HepG2 (cell line): ENCODE data around the gene NPTXR. TPM values are rescaled to one million over a fixed set of nuclear protein-coding genes. Genes with fewer than 3 reads are reported as not detected.

ENCODE experiments used
- ASH2L ChIP-seq: fragments of 300-600, 200-600 bp; sonication (generic); IDR thresholded peaks from 2 replicates; pipeline ENCODE4 v1.7.0; 2017; ENCODE audit warnings: low read depth, mild to moderate bottlenecking, moderate library complexity, mixed read lengths, low read length; ENCODE audit not compliant: insufficient read length
- CEBPG ChIP-seq: IDR thresholded peaks from 2 replicates; pipeline ENCODE4 v1.6.1; 2016
- GABPA ChIP-seq, 2 experiments: IDR thresholded peaks; 2 replicates each; pipeline ENCODE4 v1.6.1; 2011 to 2016; ENCODE audit warnings: low read depth in 2 of 2, low read length in 1 of 2, missing biosample characterization in 1 of 2, missing genetic modification characterization in 1 of 2
- GATAD1 ChIP-seq: IDR thresholded peaks from 2 replicates; pipeline ENCODE4 v1.6.1; 2016; ENCODE audit warnings: missing genetic modification reagents, missing compliant biosample characterization
- HDAC1 ChIP-seq: sonication (generic); formaldehyde crosslinking; IDR thresholded peaks from 2 replicates; pipeline ENCODE4 v1.5.1; 2020; ENCODE audit warnings: mild to moderate bottlenecking, missing genetic modification reagents
- HOXD1 ChIP-seq: sonication (generic); formaldehyde crosslinking; IDR thresholded peaks from 2 replicates; pipeline ENCODE4 v1.5.0; 2020; ENCODE audit warnings: missing genetic modification reagents
- JUND ChIP-seq: sonication (generic); formaldehyde crosslinking; IDR thresholded peaks from 2 replicates; pipeline ENCODE4 v1.8.0; 2022; ENCODE audit warnings: mild to moderate bottlenecking, missing genetic modification reagents
- RFX5 ChIP-seq: IDR thresholded peaks from 2 replicates; pipeline ENCODE4 v1.6.1; 2011; ENCODE audit warnings: low read depth, low read length, improper control_type of control experiment
- RORA ChIP-seq: sonication (generic); formaldehyde crosslinking; IDR thresholded peaks from 2 replicates; pipeline ENCODE4 v1.5.0; 2020; ENCODE audit warnings: mild to moderate bottlenecking, missing genetic modification reagents, moderate library complexity
- SP4 ChIP-seq: sonication (generic); formaldehyde crosslinking; IDR thresholded peaks from 2 replicates; pipeline ENCODE4 v1.8.1; 2023; ENCODE audit warnings: mild to moderate bottlenecking, missing genetic modification reagents
- TGIF2 ChIP-seq: IDR thresholded peaks from 2 replicates; pipeline ENCODE4 v1.6.1; 2016; ENCODE audit warnings: control low read depth, missing compliant biosample characterization
- ZFP36 ChIP-seq: fragments of 150-350 bp; IDR thresholded peaks from 2 replicates; pipeline ENCODE4 v1.6.1; 2018; ENCODE audit warnings: borderline replicate concordance, low read length, low read depth; ENCODE audit not compliant: partially characterized antibody
- ZNF10 ChIP-seq: sonication (generic); formaldehyde crosslinking; IDR thresholded peaks from 2 replicates; pipeline ENCODE4 v1.4.0; 2020; ENCODE audit warnings: mild to moderate bottlenecking, low read depth, missing genetic modification reagents, borderline replicate concordance
- ZNF121 ChIP-seq: sonication (generic); formaldehyde crosslinking; IDR thresholded peaks from 2 replicates; pipeline ENCODE4 v1.5.0; 2020; ENCODE audit warnings: mild to moderate bottlenecking, missing genetic modification reagents
- ZNF136 ChIP-seq: sonication (generic); formaldehyde crosslinking; IDR thresholded peaks from 2 replicates; pipeline ENCODE4 v1.8.1; 2022; ENCODE audit warnings: low read depth, mild to moderate bottlenecking, moderate library complexity, missing genetic modification reagents
- ZNF329 ChIP-seq: sonication (generic); formaldehyde crosslinking; IDR thresholded peaks from 2 replicates; pipeline ENCODE4 v1.9.0; 2021; ENCODE audit warnings: low read depth, mild to moderate bottlenecking, missing genetic modification reagents
- ZNF460 ChIP-seq: sonication (generic); formaldehyde crosslinking; IDR thresholded peaks from 2 replicates; pipeline ENCODE4 v1.5.1; 2020; ENCODE audit warnings: missing genetic modification reagents, mild to moderate bottlenecking, borderline replicate concordance
- ZNF891 ChIP-seq: sonication (generic); formaldehyde crosslinking; IDR thresholded peaks from 2 replicates; pipeline ENCODE4 v1.5.0; 2020; ENCODE audit warnings: mild to moderate bottlenecking, missing genetic modification reagents
- polyA plus RNA-seq, 8 experiments: library from polyadenylated mRNA; depleted of rRNA in 3 of 8; stranded (reverse) in 7 of 8; unstranded in 1 of 8; fragments of >200 nt; fragmentation: Illumina TruSeq in 4 of 8; extraction: Trizol in 4 of 8; gene quantifications; 2 replicates each; pipeline versions ENCODE4 v1.2.1 to v1.2.3, GENCODE V29; 2011 to 2016; ENCODE audit warnings: low read depth in 4 of 8, missing spikeins in 1 of 8, mixed read lengths in 1 of 8; ENCODE audit not compliant: insufficient read depth in 1 of 8
- total RNA-seq, 5 experiments: library from RNA; depleted of rRNA; stranded (reverse); fragments of >200 nt; fragmentation: Illumina TruSeq; extraction: Trizol; gene quantifications; 2 replicates each; pipeline ENCODE4 v1.2.3, GENCODE V29; 2016; ENCODE audit warnings: low read depth in 1 of 5
- TF ChIP-seq, protein P1 (sequence below): sonication (generic); formaldehyde crosslinking; IDR thresholded peaks from 2 replicates; pipeline ENCODE4 v1.5.0; 2020; ENCODE audit warnings: mild to moderate bottlenecking, missing genetic modification reagents
- TF ChIP-seq, protein P2 (sequence below): sonication (generic); formaldehyde crosslinking; conservative IDR thresholded peaks from 2 replicates; pipeline ENCODE4 v1.5.0; 2020; ENCODE audit warnings: missing genetic modification reagents
- TF ChIP-seq, protein P3 (sequence below): conservative IDR thresholded peaks from 2 replicates; pipeline ENCODE4 v1.6.1; 2018; ENCODE audit warnings: missing genetic modification reagents
- TF ChIP-seq, protein P4 (sequence below): sonication (generic); formaldehyde crosslinking; IDR thresholded peaks from 2 replicates; pipeline ENCODE4 v1.8.0; 2022; ENCODE audit warnings: mild to moderate bottlenecking, missing genetic modification reagents, moderate library complexity
- TF ChIP-seq, protein P5 (sequence below): sonication (generic); formaldehyde crosslinking; conservative IDR thresholded peaks from 2 replicates; pipeline ENCODE4 v1.8.1; 2023; ENCODE audit warnings: missing genetic modification reagents

Gene NPTXR
- total and polyA plus RNA-seq, 2 of the 13 experiments (the other 11 are each of a cell fraction or from before 2014, with no cell fraction given), result 2.6 to 4.8 TPM

DNA sequence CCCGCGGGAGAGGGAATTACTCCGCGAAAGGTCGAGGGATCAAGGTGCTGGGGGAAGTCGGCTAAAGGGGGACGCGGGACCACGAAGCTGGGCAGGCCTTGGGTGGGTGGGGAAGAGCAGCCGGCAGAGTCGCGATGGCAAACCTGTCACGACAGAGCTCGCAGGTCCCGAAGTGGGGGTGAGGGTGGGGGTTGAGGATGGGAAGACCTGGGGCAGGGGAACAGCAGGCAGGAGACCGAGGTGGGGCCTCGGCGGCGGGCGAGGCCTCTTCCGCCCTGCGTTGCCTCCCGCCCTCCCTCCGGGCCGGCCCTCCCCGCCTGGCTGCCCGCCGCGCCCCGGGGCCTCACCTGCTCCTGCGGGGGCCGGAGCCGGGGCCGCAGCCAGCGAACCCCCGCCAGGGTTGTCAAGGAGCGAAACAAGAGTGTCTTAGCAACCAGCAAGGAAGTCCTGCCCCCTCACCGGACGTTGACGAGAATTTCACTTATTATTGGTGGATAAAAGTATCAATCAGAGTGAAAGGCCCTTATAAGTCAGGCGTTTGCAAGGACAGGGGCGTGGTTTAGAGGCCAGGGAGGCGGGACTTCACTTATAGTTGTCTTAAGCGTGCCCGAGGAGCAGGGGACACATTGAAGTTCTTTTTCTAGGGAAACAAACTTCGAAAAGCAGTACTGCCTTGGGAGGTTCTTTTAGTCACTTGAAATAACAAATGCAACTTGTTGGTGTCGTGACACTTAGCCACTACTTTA, 49.9 kb downstream of the NPTXR start, which contains the start of gene DNAL4 (continued):
- TF ChIP-seq, protein P1, sequence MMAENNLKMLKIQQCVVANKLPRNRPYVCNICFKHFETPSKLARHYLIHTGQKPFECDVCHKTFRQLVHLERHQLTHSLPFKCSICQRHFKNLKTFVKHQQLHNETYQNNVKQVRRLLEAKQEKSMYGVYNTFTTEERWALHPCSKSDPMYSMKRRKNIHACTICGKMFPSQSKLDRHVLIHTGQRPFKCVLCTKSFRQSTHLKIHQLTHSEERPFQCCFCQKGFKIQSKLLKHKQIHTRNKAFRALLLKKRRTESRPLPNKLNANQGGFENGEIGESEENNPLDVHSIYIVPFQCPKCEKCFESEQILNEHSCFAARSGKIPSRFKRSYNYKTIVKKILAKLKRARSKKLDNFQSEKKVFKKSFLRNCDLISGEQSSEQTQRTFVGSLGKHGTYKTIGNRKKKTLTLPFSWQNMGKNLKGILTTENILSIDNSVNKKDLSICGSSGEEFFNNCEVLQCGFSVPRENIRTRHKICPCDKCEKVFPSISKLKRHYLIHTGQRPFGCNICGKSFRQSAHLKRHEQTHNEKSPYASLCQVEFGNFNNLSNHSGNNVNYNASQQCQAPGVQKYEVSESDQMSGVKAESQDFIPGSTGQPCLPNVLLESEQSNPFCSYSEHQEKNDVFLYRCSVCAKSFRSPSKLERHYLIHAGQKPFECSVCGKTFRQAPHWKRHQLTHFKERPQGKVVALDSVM (CRISPR knock-in tag), result no peak
- no peak for TF ChIP-seq ZNF10 (CRISPR knock-in tag)
- TF ChIP-seq ZNF136 (CRISPR knock-in tag), result no peak
- TF ChIP-seq, protein P2, sequence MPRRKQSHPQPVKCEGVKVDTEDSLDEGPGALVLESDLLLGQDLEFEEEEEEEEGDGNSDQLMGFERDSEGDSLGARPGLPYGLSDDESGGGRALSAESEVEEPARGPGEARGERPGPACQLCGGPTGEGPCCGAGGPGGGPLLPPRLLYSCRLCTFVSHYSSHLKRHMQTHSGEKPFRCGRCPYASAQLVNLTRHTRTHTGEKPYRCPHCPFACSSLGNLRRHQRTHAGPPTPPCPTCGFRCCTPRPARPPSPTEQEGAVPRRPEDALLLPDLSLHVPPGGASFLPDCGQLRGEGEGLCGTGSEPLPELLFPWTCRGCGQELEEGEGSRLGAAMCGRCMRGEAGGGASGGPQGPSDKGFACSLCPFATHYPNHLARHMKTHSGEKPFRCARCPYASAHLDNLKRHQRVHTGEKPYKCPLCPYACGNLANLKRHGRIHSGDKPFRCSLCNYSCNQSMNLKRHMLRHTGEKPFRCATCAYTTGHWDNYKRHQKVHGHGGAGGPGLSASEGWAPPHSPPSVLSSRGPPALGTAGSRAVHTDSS (CRISPR knock-in tag), result no peak
- TF ChIP-seq GABPA (IDR thresholded peaks at IDR 0.05; ENCODE audit: low read depth, low read length), result peak; percentile 77
- peak; percentile 93 for TF ChIP-seq GABPA (CRISPR knock-in tag; IDR thresholded peaks at IDR 0.05; ENCODE audit: low read depth)
- TF ChIP-seq, protein P3, sequence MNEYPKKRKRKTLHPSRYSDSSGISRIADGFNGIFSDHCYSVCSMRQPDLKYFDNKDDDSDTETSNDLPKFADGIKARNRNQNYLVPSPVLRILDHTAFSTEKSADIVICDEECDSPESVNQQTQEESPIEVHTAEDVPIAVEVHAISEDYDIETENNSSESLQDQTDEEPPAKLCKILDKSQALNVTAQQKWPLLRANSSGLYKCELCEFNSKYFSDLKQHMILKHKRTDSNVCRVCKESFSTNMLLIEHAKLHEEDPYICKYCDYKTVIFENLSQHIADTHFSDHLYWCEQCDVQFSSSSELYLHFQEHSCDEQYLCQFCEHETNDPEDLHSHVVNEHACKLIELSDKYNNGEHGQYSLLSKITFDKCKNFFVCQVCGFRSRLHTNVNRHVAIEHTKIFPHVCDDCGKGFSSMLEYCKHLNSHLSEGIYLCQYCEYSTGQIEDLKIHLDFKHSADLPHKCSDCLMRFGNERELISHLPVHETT (CRISPR knock-in tag), result 0 out of 2 replicates have a peak, but pooled peaks have one; percentile 17
- no peak for TF ChIP-seq HOXD1 (CRISPR knock-in tag)
- peak; percentile 69 for TF ChIP-seq SP4 (CRISPR knock-in tag)
- no peak for TF ChIP-seq TGIF2 (CRISPR knock-in tag)
- TF ChIP-seq RORA (CRISPR knock-in tag), result no peak
- peak; percentile 61; the same call in 1 of the 2 replicates for TF ChIP-seq GATAD1 (CRISPR knock-in tag)
- no peak for TF ChIP-seq ZNF460 (CRISPR knock-in tag)
- 0 out of 2 replicates have a peak, but pooled peaks have one; percentile 25 for TF ChIP-seq ZNF329 (CRISPR knock-in tag)
- peak; percentile 47 for TF ChIP-seq ASH2L
- TF ChIP-seq, protein P4, sequence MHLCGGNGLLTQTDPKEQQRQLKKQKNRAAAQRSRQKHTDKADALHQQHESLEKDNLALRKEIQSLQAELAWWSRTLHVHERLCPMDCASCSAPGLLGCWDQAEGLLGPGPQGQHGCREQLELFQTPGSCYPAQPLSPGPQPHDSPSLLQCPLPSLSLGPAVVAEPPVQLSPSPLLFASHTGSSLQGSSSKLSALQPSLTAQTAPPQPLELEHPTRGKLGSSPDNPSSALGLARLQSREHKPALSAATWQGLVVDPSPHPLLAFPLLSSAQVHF (CRISPR knock-in tag), result no peak
- TF ChIP-seq, protein P5, sequence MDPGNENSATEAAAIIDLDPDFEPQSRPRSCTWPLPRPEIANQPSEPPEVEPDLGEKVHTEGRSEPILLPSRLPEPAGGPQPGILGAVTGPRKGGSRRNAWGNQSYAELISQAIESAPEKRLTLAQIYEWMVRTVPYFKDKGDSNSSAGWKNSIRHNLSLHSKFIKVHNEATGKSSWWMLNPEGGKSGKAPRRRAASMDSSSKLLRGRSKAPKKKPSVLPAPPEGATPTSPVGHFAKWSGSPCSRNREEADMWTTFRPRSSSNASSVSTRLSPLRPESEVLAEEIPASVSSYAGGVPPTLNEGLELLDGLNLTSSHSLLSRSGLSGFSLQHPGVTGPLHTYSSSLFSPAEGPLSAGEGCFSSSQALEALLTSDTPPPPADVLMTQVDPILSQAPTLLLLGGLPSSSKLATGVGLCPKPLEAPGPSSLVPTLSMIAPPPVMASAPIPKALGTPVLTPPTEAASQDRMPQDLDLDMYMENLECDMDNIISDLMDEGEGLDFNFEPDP (CRISPR knock-in tag), result no peak
- TF ChIP-seq JUND (CRISPR knock-in tag), result no peak
- TF ChIP-seq ZNF121, result no peak
- TF ChIP-seq ZNF891 (CRISPR knock-in tag), result 0 out of 2 replicates have a peak, but pooled peaks have one; percentile 37
- TF ChIP-seq HDAC1 (CRISPR knock-in tag), result peak; percentile 42; the same call in 1 of the 2 replicates
- no peak for TF ChIP-seq CEBPG (CRISPR knock-in tag)
- TF ChIP-seq ZFP36, result no peak
- no peak for TF ChIP-seq RFX5
